ENCODE results near the gene UNC50.

DNA sequence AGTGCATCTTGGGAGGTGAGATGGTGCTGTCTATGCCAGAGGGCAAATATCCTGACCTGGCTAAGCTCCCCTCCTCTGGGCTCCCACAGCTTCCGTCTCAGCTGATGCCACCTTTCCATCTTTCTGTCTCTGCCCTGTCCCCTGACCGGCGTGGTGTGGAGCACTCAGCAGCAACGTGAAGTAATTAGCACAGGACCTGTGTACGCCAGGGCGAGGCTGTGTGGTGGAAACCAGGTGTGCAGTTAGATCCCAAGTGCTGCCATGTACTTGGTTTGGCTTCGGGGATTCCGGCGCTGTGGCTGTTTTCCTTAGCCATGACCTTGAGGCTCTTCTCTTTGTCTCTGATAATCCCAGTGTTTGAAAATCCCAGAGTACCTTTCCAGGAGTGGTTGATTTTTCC, 36.6 kb upstream of the UNC50 start:
- TF ChIP-seq, protein P1, sequence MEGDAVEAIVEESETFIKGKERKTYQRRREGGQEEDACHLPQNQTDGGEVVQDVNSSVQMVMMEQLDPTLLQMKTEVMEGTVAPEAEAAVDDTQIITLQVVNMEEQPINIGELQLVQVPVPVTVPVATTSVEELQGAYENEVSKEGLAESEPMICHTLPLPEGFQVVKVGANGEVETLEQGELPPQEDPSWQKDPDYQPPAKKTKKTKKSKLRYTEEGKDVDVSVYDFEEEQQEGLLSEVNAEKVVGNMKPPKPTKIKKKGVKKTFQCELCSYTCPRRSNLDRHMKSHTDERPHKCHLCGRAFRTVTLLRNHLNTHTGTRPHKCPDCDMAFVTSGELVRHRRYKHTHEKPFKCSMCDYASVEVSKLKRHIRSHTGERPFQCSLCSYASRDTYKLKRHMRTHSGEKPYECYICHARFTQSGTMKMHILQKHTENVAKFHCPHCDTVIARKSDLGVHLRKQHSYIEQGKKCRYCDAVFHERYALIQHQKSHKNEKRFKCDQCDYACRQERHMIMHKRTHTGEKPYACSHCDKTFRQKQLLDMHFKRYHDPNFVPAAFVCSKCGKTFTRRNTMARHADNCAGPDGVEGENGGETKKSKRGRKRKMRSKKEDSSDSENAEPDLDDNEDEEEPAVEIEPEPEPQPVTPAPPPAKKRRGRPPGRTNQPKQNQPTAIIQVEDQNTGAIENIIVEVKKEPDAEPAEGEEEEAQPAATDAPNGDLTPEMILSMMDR (IDR thresholded peaks at IDR 0.05), result no peak
- no peak for TF ChIP-seq POLR2A (IDR thresholded peaks at IDR 0.05)
